SW 1271 (cell line): Measurements from ENCODE around the gene PHTF2.
A peak's percentile ranks its signal among the peaks of the same experiment; 100 is the strongest.

Source experiments
- DNase-seq, 2 experiments: peaks; one replicate each; lab custom pipeline; 2025; lab: John Stamatoyannopoulos, UW

PHTF2 gene

GRCh38 chr7:77931841-77932240 is 133.3 kb downstream of the PHTF2 start:
- no peak for DNase-seq

- peak in 1 of 2 experiments; percentile 10 for DNase-seq
Observed at GRCh38 chr7:77933394-77933793, 134.8 kb downstream of the PHTF2 start.

- DNase-seq: no peak
Observed at GRCh38 chr7:77935652-77936348, 137.2 kb downstream of the PHTF2 start.

GRCh38 chr7:77940647-77941046 is 142.1 kb downstream of the PHTF2 start:
- DNase-seq: peak; percentile 5 to 36

GRCh38 chr7:77942431-77942830 is 143.9 kb downstream of the PHTF2 start:
- no peak for DNase-seq

- no peak for DNase-seq
Observed at GRCh38 chr7:77944183-77945182, 145.9 kb downstream of the PHTF2 start.

- no peak for DNase-seq
Observed at GRCh38 chr7:77950548-77950947, 152.0 kb downstream of the PHTF2 start.

- no peak for DNase-seq
Observed at GRCh38 chr7:77954773-77955555, 156.4 kb downstream of the PHTF2 start.

GRCh38 chr7:77958436-77958835 is 159.9 kb downstream of the PHTF2 start:
- DNase-seq: no peak

- DNase-seq: no peak
Observed at GRCh38 chr7:77959080-77959479, 160.5 kb downstream of the PHTF2 start.

- DNase-seq: no peak
Observed at GRCh38 chr7:77960336-77960735, 161.8 kb downstream of the PHTF2 start.

- no peak for DNase-seq
Observed at GRCh38 chr7:77967429-77967828, 168.9 kb downstream of the PHTF2 start.

GRCh38 chr7:77971726-77972125 is 173.2 kb downstream of the PHTF2 start:
- no peak for DNase-seq

GRCh38 chr7:77975672-77976480 is 177.3 kb downstream of the PHTF2 start:
- DNase-seq: no peak

GRCh38 chr7:77979219-77979618 is 180.6 kb downstream of the PHTF2 start:
- DNase-seq: no peak

- no peak for DNase-seq
Observed at GRCh38 chr7:77980087-77980713, 181.6 kb downstream of the PHTF2 start.

- no peak for DNase-seq
Observed at GRCh38 chr7:77982926-77983550, 184.5 kb downstream of the PHTF2 start.

GRCh38 chr7:77983973-77984372 is 185.4 kb downstream of the PHTF2 start:
- no peak for DNase-seq

- no peak for DNase-seq
Observed at GRCh38 chr7:77985232-77985973, 186.8 kb downstream of the PHTF2 start.

GRCh38 chr7:77985974-77986339 is 187.4 kb downstream of the PHTF2 start:
- no peak for DNase-seq
